HepG2 (cell line): Measurements from ENCODE around the gene PODXL2. TPM values are rescaled to one million over a fixed set of nuclear protein-coding genes. Genes with fewer than 3 reads are reported as not detected.

ENCODE experiments used
- CC2D1A ChIP-seq: sonication (generic); formaldehyde crosslinking; IDR thresholded peaks from 2 replicates; pipeline ENCODE4 v1.8.1; 2023; ENCODE audit warnings: mild to moderate bottlenecking, missing genetic modification reagents
- CHCHD3 ChIP-seq: sonication (generic); formaldehyde crosslinking; IDR thresholded peaks from 2 replicates; pipeline ENCODE4 v1.8.0; 2022; ENCODE audit warnings: mild to moderate bottlenecking, missing genetic modification reagents, moderate library complexity
- CHD2 ChIP-seq: IDR thresholded peaks from 2 replicates; pipeline ENCODE4 v1.6.1; 2011; ENCODE audit warnings: low read depth, low read length, improper control_type of control experiment
- CSRNP1 ChIP-seq: sonication (generic); formaldehyde crosslinking; IDR thresholded peaks from 2 replicates; pipeline ENCODE4 v1.8.1; 2023; ENCODE audit warnings: mild to moderate bottlenecking, missing genetic modification reagents
- DNMT3B ChIP-seq: conservative IDR thresholded peaks from 2 replicates; pipeline ENCODE4 v1.6.1; 2016; ENCODE audit warnings: missing biosample characterization, control low read depth
- FOSL2 ChIP-seq: sonication (generic); formaldehyde crosslinking; IDR thresholded peaks from 2 replicates; pipeline ENCODE4 v1.4.0; 2020; ENCODE audit warnings: missing genetic modification reagents
- HOXA5 ChIP-seq: sonication (generic); formaldehyde crosslinking; IDR thresholded peaks from 2 replicates; pipeline ENCODE4 v1.4.0; 2020; ENCODE audit warnings: missing genetic modification reagents
- KDM6A ChIP-seq: IDR thresholded peaks from 2 replicates; pipeline ENCODE4 v1.6.1; 2016; ENCODE audit warnings: low read depth
- KLF15 ChIP-seq: sonication (generic); formaldehyde crosslinking; IDR thresholded peaks from 2 replicates; pipeline ENCODE4 v1.8.1; 2023; ENCODE audit warnings: borderline replicate concordance, mild to moderate bottlenecking, inconsistent platforms, missing genetic modification reagents, mixed read lengths
- RAD51 ChIP-seq: fragments of 450-650 bp; IDR thresholded peaks from 2 replicates; pipeline ENCODE4 v1.6.1; 2016; ENCODE audit warnings: borderline replicate concordance
- RBFOX2 ChIP-seq: fragments of 200-400 bp; formaldehyde crosslinking; IDR thresholded peaks from 2 replicates; pipeline ENCODE4 v1.6.1; 2017; ENCODE audit warnings: low read depth, mild to moderate bottlenecking, low read length
- SSRP1 ChIP-seq: IDR thresholded peaks from 2 replicates; pipeline ENCODE4 v1.6.1; 2016; ENCODE audit warnings: control low read depth
- TEAD2 ChIP-seq: sonication (generic); formaldehyde crosslinking; IDR thresholded peaks from 2 replicates; pipeline ENCODE4 v1.9.0; 2021; ENCODE audit warnings: missing genetic modification reagents
- XRCC5 ChIP-seq: fragments of 200-400 bp; formaldehyde crosslinking; optimal IDR thresholded peaks from 2 replicates; pipeline ENCODE3; 2017; ENCODE audit warnings: mild to moderate bottlenecking, low read length
- ZNF616 ChIP-seq: sonication (generic); formaldehyde crosslinking; IDR thresholded peaks from 2 replicates; pipeline ENCODE4 v1.5.0; 2020; ENCODE audit warnings: low read depth, mild to moderate bottlenecking, missing genetic modification reagents
- ZNF670 ChIP-seq: sonication (generic); formaldehyde crosslinking; IDR thresholded peaks from 2 replicates; pipeline ENCODE4 v1.8.0; 2022; ENCODE audit warnings: mild to moderate bottlenecking, missing genetic modification reagents, borderline replicate concordance
- polyA plus RNA-seq, 8 experiments: library from polyadenylated mRNA; depleted of rRNA in 3 of 8; stranded (reverse) in 7 of 8; unstranded in 1 of 8; fragments of >200 nt; fragmentation: Illumina TruSeq in 4 of 8; extraction: Trizol in 4 of 8; gene quantifications; 2 replicates each; pipeline versions ENCODE4 v1.2.1 to v1.2.3, GENCODE V29; 2011 to 2016; ENCODE audit warnings: low read depth in 4 of 8, missing spikeins in 1 of 8, mixed read lengths in 1 of 8; ENCODE audit not compliant: insufficient read depth in 1 of 8
- total RNA-seq, 5 experiments: library from RNA; depleted of rRNA; stranded (reverse); fragments of >200 nt; fragmentation: Illumina TruSeq; extraction: Trizol; gene quantifications; 2 replicates each; pipeline ENCODE4 v1.2.3, GENCODE V29; 2016; ENCODE audit warnings: low read depth in 1 of 5
- TF ChIP-seq, protein P1 (sequence below): IDR thresholded peaks from 2 replicates; pipeline ENCODE4 v1.6.1; 2012; ENCODE audit warnings: inconsistent platforms
- TF ChIP-seq, protein P2 (sequence below): sonication (generic); formaldehyde crosslinking; IDR thresholded peaks from 2 replicates; pipeline ENCODE4 v1.8.0; 2022; ENCODE audit warnings: low read depth, missing genetic modification reagents
- TF ChIP-seq, protein P3 (sequence below): IDR thresholded peaks from 2 replicates; pipeline ENCODE4 v1.6.1; 2018; ENCODE audit warnings: missing genetic modification reagents
- TF ChIP-seq, protein P4 (sequence below): sonication (generic); formaldehyde crosslinking; IDR thresholded peaks from 2 replicates; pipeline ENCODE4 v1.9.0; 2021; ENCODE audit warnings: missing genetic modification reagents, borderline replicate concordance
- TF ChIP-seq, protein P5 (sequence below): fragments of 450-650 bp; IDR thresholded peaks from 2 replicates; pipeline ENCODE4 v1.6.1; 2017; ENCODE audit warnings: mild to moderate bottlenecking

PODXL2 gene
- total and polyA plus RNA-seq, 2 of the 13 experiments (the other 11 are each of a cell fraction or from before 2014, with no cell fraction given) = 20.4 to 25.1 TPM

DNA sequence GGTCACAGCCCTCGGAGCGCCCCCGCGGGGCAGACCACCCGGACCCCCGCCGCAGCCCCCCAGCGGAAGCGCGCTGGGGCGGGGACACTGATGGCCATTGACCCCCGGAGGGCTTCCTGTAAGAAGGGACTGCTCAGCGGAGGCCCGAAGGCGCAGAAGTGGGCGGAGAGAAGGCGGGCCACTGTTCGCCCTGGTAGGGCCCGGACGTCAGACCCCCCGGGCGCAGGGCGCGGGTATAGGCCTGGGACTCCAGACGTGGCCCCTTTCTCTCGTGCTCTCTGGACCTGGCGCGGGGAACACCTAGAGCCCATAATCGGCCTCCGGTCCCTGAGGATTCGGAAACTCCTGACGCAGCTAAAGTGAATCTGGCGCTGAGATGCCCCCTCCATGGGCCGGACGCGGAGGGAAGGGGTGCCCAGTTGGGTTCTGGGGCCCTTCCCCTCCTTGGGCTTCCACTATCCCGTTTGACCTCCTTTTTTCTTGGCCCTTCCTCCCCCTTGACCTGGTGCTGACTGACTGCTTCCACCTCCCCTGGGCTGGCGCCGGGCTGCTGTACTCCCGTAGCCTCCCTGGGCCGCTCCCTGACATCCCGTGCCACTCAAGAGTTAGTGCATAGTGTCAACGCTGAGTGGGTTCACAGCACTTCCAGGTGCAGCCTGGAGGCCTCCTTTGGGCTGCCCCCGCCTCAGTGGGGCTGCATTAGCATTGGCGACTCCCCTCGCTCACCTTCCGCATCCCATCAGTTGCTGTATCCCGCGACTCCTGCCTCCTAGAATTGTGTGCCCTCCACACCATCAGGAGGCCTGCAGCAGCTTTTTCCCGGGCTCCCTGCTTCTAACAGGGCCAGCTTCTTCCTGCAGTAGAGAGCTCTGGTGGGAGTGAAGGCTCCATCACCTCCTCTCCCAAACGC, 44.5 kb downstream of the PODXL2 start (continued):
- TF ChIP-seq, protein P1, sequence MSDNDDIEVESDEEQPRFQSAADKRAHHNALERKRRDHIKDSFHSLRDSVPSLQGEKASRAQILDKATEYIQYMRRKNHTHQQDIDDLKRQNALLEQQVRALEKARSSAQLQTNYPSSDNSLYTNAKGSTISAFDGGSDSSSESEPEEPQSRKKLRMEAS = no peak
- TF ChIP-seq SSRP1 = 0 out of 2 replicates have a peak, but pooled peaks have one; percentile 43
- TF ChIP-seq, protein P2, sequence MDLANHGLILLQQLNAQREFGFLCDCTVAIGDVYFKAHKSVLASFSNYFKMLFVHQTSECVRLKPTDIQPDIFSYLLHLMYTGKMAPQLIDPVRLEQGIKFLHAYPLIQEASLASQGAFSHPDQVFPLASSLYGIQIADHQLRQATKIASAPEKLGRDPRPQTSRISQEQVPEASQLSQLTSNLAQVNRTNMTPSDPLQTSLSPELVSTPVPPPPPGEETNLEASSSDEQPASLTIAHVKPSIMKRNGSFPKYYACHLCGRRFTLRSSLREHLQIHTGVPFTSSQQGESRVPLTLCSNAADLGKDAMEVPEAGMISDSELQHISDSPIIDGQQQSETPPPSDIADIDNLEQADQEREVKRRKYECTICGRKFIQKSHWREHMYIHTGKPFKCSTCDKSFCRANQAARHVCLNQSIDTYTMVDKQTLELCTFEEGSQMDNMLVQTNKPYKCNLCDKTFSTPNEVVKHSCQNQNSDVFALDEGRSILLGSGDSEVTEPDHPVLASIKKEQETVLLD = no peak
- TF ChIP-seq, protein P3, sequence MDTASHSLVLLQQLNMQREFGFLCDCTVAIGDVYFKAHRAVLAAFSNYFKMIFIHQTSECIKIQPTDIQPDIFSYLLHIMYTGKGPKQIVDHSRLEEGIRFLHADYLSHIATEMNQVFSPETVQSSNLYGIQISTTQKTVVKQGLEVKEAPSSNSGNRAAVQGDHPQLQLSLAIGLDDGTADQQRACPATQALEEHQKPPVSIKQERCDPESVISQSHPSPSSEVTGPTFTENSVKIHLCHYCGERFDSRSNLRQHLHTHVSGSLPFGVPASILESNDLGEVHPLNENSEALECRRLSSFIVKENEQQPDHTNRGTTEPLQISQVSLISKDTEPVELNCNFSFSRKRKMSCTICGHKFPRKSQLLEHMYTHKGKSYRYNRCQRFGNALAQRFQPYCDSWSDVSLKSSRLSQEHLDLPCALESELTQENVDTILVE (CRISPR knock-in tag) = no peak
- TF ChIP-seq, protein P4, sequence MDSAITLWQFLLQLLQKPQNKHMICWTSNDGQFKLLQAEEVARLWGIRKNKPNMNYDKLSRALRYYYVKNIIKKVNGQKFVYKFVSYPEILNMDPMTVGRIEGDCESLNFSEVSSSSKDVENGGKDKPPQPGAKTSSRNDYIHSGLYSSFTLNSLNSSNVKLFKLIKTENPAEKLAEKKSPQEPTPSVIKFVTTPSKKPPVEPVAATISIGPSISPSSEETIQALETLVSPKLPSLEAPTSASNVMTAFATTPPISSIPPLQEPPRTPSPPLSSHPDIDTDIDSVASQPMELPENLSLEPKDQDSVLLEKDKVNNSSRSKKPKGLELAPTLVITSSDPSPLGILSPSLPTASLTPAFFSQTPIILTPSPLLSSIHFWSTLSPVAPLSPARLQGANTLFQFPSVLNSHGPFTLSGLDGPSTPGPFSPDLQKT (CRISPR knock-in tag) = no peak
- no peak for TF ChIP-seq XRCC5
- no peak for TF ChIP-seq CHCHD3 (CRISPR knock-in tag)
- TF ChIP-seq KLF15 (CRISPR knock-in tag) = no peak
- TF ChIP-seq KDM6A = no peak
- TF ChIP-seq, protein P5, sequence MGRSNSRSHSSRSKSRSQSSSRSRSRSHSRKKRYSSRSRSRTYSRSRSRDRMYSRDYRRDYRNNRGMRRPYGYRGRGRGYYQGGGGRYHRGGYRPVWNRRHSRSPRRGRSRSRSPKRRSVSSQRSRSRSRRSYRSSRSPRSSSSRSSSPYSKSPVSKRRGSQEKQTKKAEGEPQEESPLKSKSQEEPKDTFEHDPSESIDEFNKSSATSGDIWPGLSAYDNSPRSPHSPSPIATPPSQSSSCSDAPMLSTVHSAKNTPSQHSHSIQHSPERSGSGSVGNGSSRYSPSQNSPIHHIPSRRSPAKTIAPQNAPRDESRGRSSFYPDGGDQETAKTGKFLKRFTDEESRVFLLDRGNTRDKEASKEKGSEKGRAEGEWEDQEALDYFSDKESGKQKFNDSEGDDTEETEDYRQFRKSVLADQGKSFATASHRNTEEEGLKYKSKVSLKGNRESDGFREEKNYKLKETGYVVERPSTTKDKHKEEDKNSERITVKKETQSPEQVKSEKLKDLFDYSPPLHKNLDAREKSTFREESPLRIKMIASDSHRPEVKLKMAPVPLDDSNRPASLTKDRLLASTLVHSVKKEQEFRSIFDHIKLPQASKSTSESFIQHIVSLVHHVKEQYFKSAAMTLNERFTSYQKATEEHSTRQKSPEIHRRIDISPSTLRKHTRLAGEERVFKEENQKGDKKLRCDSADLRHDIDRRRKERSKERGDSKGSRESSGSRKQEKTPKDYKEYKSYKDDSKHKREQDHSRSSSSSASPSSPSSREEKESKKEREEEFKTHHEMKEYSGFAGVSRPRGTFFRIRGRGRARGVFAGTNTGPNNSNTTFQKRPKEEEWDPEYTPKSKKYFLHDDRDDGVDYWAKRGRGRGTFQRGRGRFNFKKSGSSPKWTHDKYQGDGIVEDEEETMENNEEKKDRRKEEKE = no peak
- TF ChIP-seq HOXA5 (CRISPR knock-in tag) = peak; percentile 15; the same call in 1 of the 2 replicates
- TF ChIP-seq RBFOX2 = no peak
- no peak for TF ChIP-seq CSRNP1 (CRISPR knock-in tag)
- no peak for TF ChIP-seq ZNF616 (CRISPR knock-in tag)
- TF ChIP-seq TEAD2 (CRISPR knock-in tag) = no peak
- TF ChIP-seq RAD51 = no peak
- TF ChIP-seq DNMT3B (CRISPR knock-in tag) = no peak
- no peak for TF ChIP-seq FOSL2 (CRISPR knock-in tag)
- TF ChIP-seq CC2D1A (CRISPR knock-in tag) = no peak
- no peak for TF ChIP-seq ZNF670 (CRISPR knock-in tag)
- TF ChIP-seq CHD2 = no peak
